Testis (tissue), 2 donors: ENCODE results near the gene DOC2A.

Experiments used
- CTCF ChIP-seq, 3 experiments: fragments of 450-650 bp in 2 of 3; fragments of 200-600 bp in 1 of 3; sonication (generic) in 1 of 3; IDR thresholded peaks; one replicate each; pipeline ENCODE4 v1.5.1; 2016 to 2019; ENCODE audit warnings: antibody characterized with exemption in 3 of 3, mild to moderate bottlenecking in 2 of 3, moderate library complexity in 1 of 3
- POLR2A ChIP-seq: fragments of 450-650 bp; IDR thresholded peaks from one replicate; pipeline ENCODE4 v1.6.1; 2017; ENCODE audit warnings: antibody characterized with exemption, mild to moderate bottlenecking, moderate library complexity

GRCh38 chr16:29961127-29961478 lies 49.7 kb downstream of the DOC2A start:
- no peak for TF ChIP-seq CTCF (IDR thresholded peaks at IDR 0.05)
- TF ChIP-seq POLR2A: no peak
